Breast epithelium (tissue), 3 donors: ENCODE measurements around the gene TRIO.

Experiments used
- CTCF ChIP-seq, 3 donors: fragments of 450-650 bp; IDR thresholded peaks; one replicate each; pipeline ENCODE4 v1.5.1; 2016 to 2017; ENCODE audit warnings: antibody characterized with exemption in 3 of 3, mild to moderate bottlenecking in 3 of 3, moderate library complexity in 3 of 3
- POLR2A ChIP-seq: fragments of 450-650 bp; IDR thresholded peaks from one replicate; pipeline ENCODE4 v1.6.1; 2016; ENCODE audit warnings: antibody characterized with exemption, mild to moderate bottlenecking, moderate library complexity
- POLR2AphosphoS5 ChIP-seq, 3 donors: sonication (generic); formaldehyde crosslinking; IDR thresholded peaks; one replicate each; pipeline ENCODE4 v1.6.1; 2017; ENCODE audit warnings: antibody characterized with exemption in 3 of 3

- no peak for TF ChIP-seq POLR2A
- TF ChIP-seq CTCF (IDR thresholded peaks at IDR 0.05) = no peak
- TF ChIP-seq POLR2AphosphoS5 (IDR thresholded peaks at IDR 0.05) = no peak
These were observed 292.3 kb downstream of the TRIO start for GRCh38 chr5:14435481-14435880.
